ENCODE data around the gene SALL1. TPM values are rescaled to one million over a fixed set of nuclear protein-coding genes. Genes with fewer than 3 reads are reported as not detected.

SALL1 gene
- polyA plus RNA-seq, 1 experiment = 5.4 TPM

DNA sequence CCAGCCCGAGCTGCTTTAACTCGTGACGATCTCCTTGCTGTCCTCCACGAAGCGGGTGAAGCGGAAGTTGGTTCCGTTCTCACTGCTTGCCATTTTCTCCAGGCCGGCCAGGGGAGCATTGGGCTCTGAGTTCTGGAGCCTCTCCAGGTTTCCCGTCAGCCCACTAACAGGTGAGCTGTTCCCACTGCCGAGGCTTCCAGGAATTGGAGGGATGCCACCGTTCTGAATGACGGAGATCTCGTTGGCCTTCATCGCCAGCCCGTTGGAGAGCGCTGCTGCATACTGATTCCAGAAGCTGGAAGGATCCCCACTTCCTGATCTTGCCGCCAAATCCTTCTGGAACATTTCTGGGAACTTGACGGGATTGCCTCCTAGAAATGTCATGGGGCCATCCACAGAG, 14.0 kb downstream of the SALL1 start:
- Histone ChIP-seq H3K36me3 (ENCODE audit: control insufficient read depth, insufficient read depth, low read length) (peaks cover 32% of the 10 kb centered on the region), H3K4me3 (ENCODE audit: low read depth, low read length) (no peak overlapping the region; the same call in 1 of the 2 replicates), H3K27me3 (ENCODE audit: control insufficient read depth, insufficient read depth, low read length) (no peaks in the 10 kb centered on the region)
- DNase-seq (ENCODE audit: low read depth) = no peak
- CTCF ChIA-PET = no interaction called here
- POLR2A ChIA-PET = no interaction called here
- TF ChIP-seq CTCF (IDR thresholded peaks at IDR 0.05; ENCODE audit: insufficient read depth, low read depth, low read length) = no peak

- Histone ChIP-seq H3K36me3 (ENCODE audit: control insufficient read depth, insufficient read depth, low read length) (peaks cover 18% of the 10 kb centered on the region), H3K4me3 (ENCODE audit: low read depth, low read length) (no peak overlapping the region), H3K27me3 (ENCODE audit: control insufficient read depth, insufficient read depth, low read length) (no peaks in the 10 kb centered on the region)
- no peak for TF ChIP-seq CTCF (IDR thresholded peaks at IDR 0.05; ENCODE audit: insufficient read depth, low read depth, low read length)
- ChIA-PET CTCF (no interaction called here), POLR2A (no interaction called here)
- DNase-seq (ENCODE audit: low read depth) = no peak
Observed at GRCh38 chr16:51134876-51135275, 16.2 kb downstream of the SALL1 start.

- no peak for DNase-seq (ENCODE audit: low read depth)
- POLR2A ChIA-PET = no interaction called here
- no peak for TF ChIP-seq CTCF (IDR thresholded peaks at IDR 0.05; ENCODE audit: insufficient read depth, low read depth, low read length)
- Histone ChIP-seq H3K4me3 (ENCODE audit: low read depth, low read length) (no peak overlapping the region), H3K27me3 (ENCODE audit: control insufficient read depth, insufficient read depth, low read length) (no peaks in the 10 kb centered on the region), H3K36me3 (ENCODE audit: control insufficient read depth, insufficient read depth, low read length) (peaks cover 14% of the 10 kb centered on the region)
- CTCF ChIA-PET = no interaction called here
Observed at GRCh38 chr16:51134269-51134812, 16.7 kb downstream of the SALL1 start.

DNA sequence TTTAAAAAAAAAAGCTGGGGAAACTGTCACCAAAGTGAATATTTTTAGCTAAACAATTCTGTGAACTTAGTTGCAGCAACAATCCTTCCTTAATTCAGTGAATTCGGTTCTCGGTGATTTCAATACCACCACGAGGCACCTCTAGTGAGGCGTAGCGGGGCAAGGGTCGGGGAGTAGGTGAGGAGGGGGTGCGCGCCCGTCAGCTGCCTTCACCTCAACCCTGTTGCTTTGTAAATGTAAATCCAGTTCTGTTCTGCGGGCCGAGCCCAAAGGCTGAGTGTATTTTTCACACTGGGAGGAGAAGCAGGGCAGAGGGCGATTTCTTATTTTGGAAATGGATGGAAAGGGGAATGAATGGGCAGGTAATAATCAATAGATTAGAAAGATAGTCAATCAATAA, 17.4 kb downstream of the SALL1 start:
- no peak for TF ChIP-seq CTCF (IDR thresholded peaks at IDR 0.05; ENCODE audit: insufficient read depth, low read depth, low read length)
- POLR2A ChIA-PET = interaction anchor here (0.6 kb wide), 1 partner anchor 360 kb away, joined by 4 read pairs; no protein-coding TSS in a partner anchor
- H3K27me3 ChIP-seq (ENCODE audit: control insufficient read depth, insufficient read depth, low read length) = no peaks in the 10 kb centered on the region
- CTCF ChIA-PET = no interaction called here
- no peak overlapping the region for H3K4me3 ChIP-seq (ENCODE audit: low read depth, low read length)
- H3K36me3 ChIP-seq (ENCODE audit: control insufficient read depth, insufficient read depth, low read length) = peaks cover 10% of the 10 kb centered on the region
- DNase-seq (ENCODE audit: low read depth) = no peak

- TF ChIP-seq CTCF (IDR thresholded peaks at IDR 0.05; ENCODE audit: insufficient read depth, low read depth, low read length) = no peak
- Histone ChIP-seq H3K4me3 (ENCODE audit: low read depth, low read length) (no peak overlapping the region), H3K36me3 (ENCODE audit: control insufficient read depth, insufficient read depth, low read length) (peaks cover 8% of the 10 kb centered on the region), H3K27me3 (ENCODE audit: control insufficient read depth, insufficient read depth, low read length) (no peaks in the 10 kb centered on the region)
- no peak for DNase-seq (ENCODE audit: low read depth)
- ChIA-PET POLR2A (no interaction called here), CTCF (no interaction called here)
Observed at GRCh38 chr16:51133183-51133582, 17.9 kb downstream of the SALL1 start.

Measured in BJ (cell line).